Activated CD8-positive, alpha-beta memory T cell treated with anti-CD3 and anti-CD28 coated beads, Interleukin-2, amount 10 ng/mL, durations not matched to agents 7 days and 5 days (primary cell): ENCODE results near the gene PAWR. TPM values are rescaled to one million over a fixed set of nuclear protein-coding genes. Genes with fewer than 3 reads are reported as not detected.
"Not testable (repeated sequence)": the region's sequence is repeated elsewhere in the genome, so short reads cannot be mapped to it uniquely, and the experiment has no call there.

Experiments
- ATAC-seq: fragments of 150-1000 bp; cut with Tn5 transposase; one replicate; pipeline ENCODE4 v1.10.0; 2021; ENCODE audit warnings: moderate library complexity
- CTCF ChIA-PET: fragments of 350-600 bp; sonication (Branson Sonifier 250); formaldehyde crosslinking; loops from one replicate; lab custom pipeline; 2021; ENCODE audit warnings: antibody characterized with exemption; lab: Charles Lee
- DNase-seq: peaks from one replicate; pipeline ENCODE4 v3.0.0-alpha.2; 2020
- H3K27ac Mint-ChIP-seq: one replicate; pipeline ENCODE4 v1.8.0; 2021; ENCODE audit warnings: mild to moderate bottlenecking, mixed read lengths
- H3K27me3 Mint-ChIP-seq: one replicate; pipeline ENCODE4 v1.8.0; 2021; ENCODE audit warnings: mixed read lengths
- H3K36me3 Mint-ChIP-seq: one replicate; pipeline ENCODE4 v1.8.0; 2021; ENCODE audit warnings: mild to moderate bottlenecking, mixed read lengths
- H3K4me1 Mint-ChIP-seq: one replicate; pipeline ENCODE4 v1.8.0; 2021; ENCODE audit warnings: mixed read lengths
- H3K4me3 Mint-ChIP-seq: one replicate; pipeline ENCODE4 v1.8.0; 2021; ENCODE audit warnings: mild to moderate bottlenecking, moderate library complexity, mixed read lengths
- H3K9me3 Mint-ChIP-seq: one replicate; pipeline ENCODE4 v1.8.0; 2022; ENCODE audit warnings: low read depth, mixed read lengths
- total RNA-seq, 2 experiments: library from RNA; stranded (reverse); gene quantifications; one replicate each; pipeline ENCODE4 v1.2.3, GENCODE V29; 2021

Gene PAWR
- total RNA-seq, 2 experiments from 2014 or later, result 3.0 to 5.2 TPM

GRCh38 chr12:79555028-79555925, 135.5 kb downstream of the PAWR start:
- CTCF ChIA-PET, result interaction anchor here (1.0 kb wide), 1 partner anchor 715 kb away, joined by 3 read pairs; no protein-coding TSS in a partner anchor
- Mint-ChIP-seq H3K27ac (no peak overlapping the region), H3K4me1 (no peaks in the 10 kb centered on the region), H3K4me3 (no peak overlapping the region), H3K9me3 (peaks cover 3% of the 10 kb centered on the region), H3K36me3 (no peaks in the 10 kb centered on the region), H3K27me3 (no peaks in the 10 kb centered on the region)
- DNase-seq (no peak), ATAC-seq (no peak)

- DNase-seq (no peak), ATAC-seq (no peak)
- Mint-ChIP-seq H3K4me3 (no peak overlapping the region), H3K27me3 (no peaks in the 10 kb centered on the region), H3K9me3 (peaks cover 3% of the 10 kb centered on the region), H3K36me3 (no peaks in the 10 kb centered on the region), H3K27ac (no peak overlapping the region), H3K4me1 (no peaks in the 10 kb centered on the region)
- CTCF ChIA-PET, result no interaction called here
Observed at GRCh38 chr12:79553863-79554574, 136.7 kb downstream of the PAWR start.

GRCh38 chr12:79552192-79552591, 138.6 kb downstream of the PAWR start:
- Mint-ChIP-seq H3K27me3 (no peaks in the 10 kb centered on the region), H3K9me3 (peaks cover 3% of the 10 kb centered on the region), H3K4me3 (no peak overlapping the region), H3K4me1 (no peaks in the 10 kb centered on the region), H3K27ac (no peak overlapping the region), H3K36me3 (no peaks in the 10 kb centered on the region)
- CTCF ChIA-PET, result no interaction called here
- DNase-seq (no peak), ATAC-seq (no peak)

- Mint-ChIP-seq H3K4me1 (no peaks in the 10 kb centered on the region), H3K36me3 (no peaks in the 10 kb centered on the region), H3K9me3 (peaks cover 3% of the 10 kb centered on the region), H3K27ac (no peak overlapping the region), H3K4me3 (no peak overlapping the region), H3K27me3 (no peaks in the 10 kb centered on the region)
- ATAC-seq (no peak), DNase-seq (no peak)
- CTCF ChIA-PET, result no interaction called here
Observed at GRCh38 chr12:79549531-79550271, 141.1 kb downstream of the PAWR start.

GRCh38 chr12:79548610-79548924, 142.2 kb downstream of the PAWR start:
- DNase-seq (no peak), ATAC-seq (no peak)
- no peaks in the 10 kb centered on the region for H3K4me1 Mint-ChIP-seq
- no peaks in the 10 kb centered on the region for H3K27me3 Mint-ChIP-seq
- H3K9me3 Mint-ChIP-seq, result peaks cover 3% of the 10 kb centered on the region
- H3K36me3 Mint-ChIP-seq, result no peaks in the 10 kb centered on the region
- no peak overlapping the region for H3K4me3 Mint-ChIP-seq
- no peak overlapping the region for H3K27ac Mint-ChIP-seq
- CTCF ChIA-PET, result interaction anchor here (0.6 kb wide), 1 partner anchor 189 kb away, joined by 3 read pairs; no protein-coding TSS in a partner anchor

GRCh38 chr12:79547735-79548609, 142.8 kb downstream of the PAWR start:
- no peak overlapping the region for H3K4me3 Mint-ChIP-seq
- CTCF ChIA-PET, result interaction anchor here (0.5 to 0.6 kb wide), 2 partner anchors 35 to 190 kb away, joined by 3 read pairs; no protein-coding TSS in a partner anchor
- ATAC-seq (no peak), DNase-seq (no peak)
- H3K27ac Mint-ChIP-seq, result no peak overlapping the region
- no peaks in the 10 kb centered on the region for H3K27me3 Mint-ChIP-seq
- H3K36me3 Mint-ChIP-seq, result no peaks in the 10 kb centered on the region
- peaks cover 1% of the 10 kb centered on the region for H3K9me3 Mint-ChIP-seq
- H3K4me1 Mint-ChIP-seq, result no peaks in the 10 kb centered on the region

- ATAC-seq (no peak), DNase-seq (no peak)
- Mint-ChIP-seq H3K27ac (no peak overlapping the region), H3K4me3 (no peak overlapping the region), H3K9me3 (no peaks in the 10 kb centered on the region), H3K36me3 (no peaks in the 10 kb centered on the region), H3K4me1 (no peaks in the 10 kb centered on the region), H3K27me3 (no peaks in the 10 kb centered on the region)
- CTCF ChIA-PET, result interaction anchor here (0.5 kb wide), 1 partner anchor 34 kb away, joined by 3 read pairs; no protein-coding TSS in a partner anchor
Observed at GRCh38 chr12:79547044-79547734, 143.6 kb downstream of the PAWR start.

GRCh38 chr12:79546466-79547043, 144.2 kb downstream of the PAWR start:
- ATAC-seq (no peak), DNase-seq (no peak)
- no peaks in the 10 kb centered on the region for H3K4me1 Mint-ChIP-seq
- no peaks in the 10 kb centered on the region for H3K27me3 Mint-ChIP-seq
- CTCF ChIA-PET, result no interaction called here
- no peaks in the 10 kb centered on the region for H3K36me3 Mint-ChIP-seq
- H3K4me3 Mint-ChIP-seq, result no peak overlapping the region
- H3K9me3 Mint-ChIP-seq, result no peaks in the 10 kb centered on the region
- H3K27ac Mint-ChIP-seq, result no peak overlapping the region

GRCh38 chr12:79544439-79544838, 146.3 kb downstream of the PAWR start:
- H3K4me3 Mint-ChIP-seq, ATAC-seq, H3K36me3 Mint-ChIP-seq, H3K27me3 Mint-ChIP-seq, H3K4me1 Mint-ChIP-seq, H3K27ac Mint-ChIP-seq, H3K9me3 Mint-ChIP-seq, DNase-seq, CTCF ChIA-PET: not testable (repeated sequence)

- CTCF ChIA-PET, result no interaction called here
- DNase-seq (no peak), ATAC-seq (no peak)
- Mint-ChIP-seq H3K4me1 (no peaks in the 10 kb centered on the region), H3K36me3 (no peaks in the 10 kb centered on the region), H3K27me3 (no peaks in the 10 kb centered on the region), H3K27ac (no peak overlapping the region), H3K9me3 (no peaks in the 10 kb centered on the region), H3K4me3 (no peak overlapping the region)
Observed at GRCh38 chr12:79537675-79538074, 153.1 kb downstream of the PAWR start.

- Mint-ChIP-seq H3K9me3 (no peaks in the 10 kb centered on the region), H3K27me3 (no peaks in the 10 kb centered on the region), H3K4me3 (no peak overlapping the region), H3K36me3 (no peaks in the 10 kb centered on the region), H3K27ac (no peak overlapping the region), H3K4me1 (no peaks in the 10 kb centered on the region)
- no peak for ATAC-seq
- CTCF ChIA-PET, result no interaction called here
- no peak for DNase-seq
Observed at GRCh38 chr12:79535751-79536150, 155.0 kb downstream of the PAWR start.
